Tibial nerve (tissue), 3 donors: ENCODE data around the gene FLRT2.

Experiments
- POLR2A ChIP-seq, 2 donors: fragments of 450-650 bp; IDR thresholded peaks; one replicate each; pipeline ENCODE4 v1.6.1; 2017; ENCODE audit warnings: antibody characterized with exemption in 2 of 2, mild to moderate bottlenecking in 2 of 2, moderate library complexity in 2 of 2
- TF ChIP-seq, protein P1 (sequence below), 5 experiments: fragments of 200-600 bp in 3 of 5; fragments of 450-650 bp in 2 of 5; sonication (generic) in 3 of 5; IDR thresholded peaks; one replicate each; pipeline ENCODE4 v1.5.1; 2016 to 2019; ENCODE audit warnings: antibody characterized with exemption in 5 of 5, mild to moderate bottlenecking in 3 of 5, moderate library complexity in 2 of 5

DNA sequence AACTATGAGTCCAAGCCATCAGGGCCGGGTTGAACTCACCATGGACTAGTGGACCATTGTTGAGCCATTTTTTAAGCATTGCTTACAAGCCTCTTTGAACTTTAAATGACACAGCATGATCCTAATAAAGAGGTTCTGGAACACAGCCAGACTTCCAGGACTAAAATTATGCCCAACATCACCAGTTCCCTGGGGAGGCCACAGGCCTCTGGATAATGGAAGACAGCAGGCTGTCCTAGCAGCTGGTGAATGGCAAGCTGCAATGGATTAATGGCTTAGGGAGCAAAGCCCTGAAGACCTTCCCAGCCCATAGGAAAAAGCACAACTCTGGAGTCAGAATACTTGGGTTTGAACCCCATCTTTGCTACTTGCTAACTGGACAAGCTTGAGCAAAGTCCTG lies 71.3 kb downstream of the FLRT2 start:
- TF ChIP-seq, protein P1, sequence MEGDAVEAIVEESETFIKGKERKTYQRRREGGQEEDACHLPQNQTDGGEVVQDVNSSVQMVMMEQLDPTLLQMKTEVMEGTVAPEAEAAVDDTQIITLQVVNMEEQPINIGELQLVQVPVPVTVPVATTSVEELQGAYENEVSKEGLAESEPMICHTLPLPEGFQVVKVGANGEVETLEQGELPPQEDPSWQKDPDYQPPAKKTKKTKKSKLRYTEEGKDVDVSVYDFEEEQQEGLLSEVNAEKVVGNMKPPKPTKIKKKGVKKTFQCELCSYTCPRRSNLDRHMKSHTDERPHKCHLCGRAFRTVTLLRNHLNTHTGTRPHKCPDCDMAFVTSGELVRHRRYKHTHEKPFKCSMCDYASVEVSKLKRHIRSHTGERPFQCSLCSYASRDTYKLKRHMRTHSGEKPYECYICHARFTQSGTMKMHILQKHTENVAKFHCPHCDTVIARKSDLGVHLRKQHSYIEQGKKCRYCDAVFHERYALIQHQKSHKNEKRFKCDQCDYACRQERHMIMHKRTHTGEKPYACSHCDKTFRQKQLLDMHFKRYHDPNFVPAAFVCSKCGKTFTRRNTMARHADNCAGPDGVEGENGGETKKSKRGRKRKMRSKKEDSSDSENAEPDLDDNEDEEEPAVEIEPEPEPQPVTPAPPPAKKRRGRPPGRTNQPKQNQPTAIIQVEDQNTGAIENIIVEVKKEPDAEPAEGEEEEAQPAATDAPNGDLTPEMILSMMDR (IDR thresholded peaks at IDR 0.05), result no peak
- TF ChIP-seq POLR2A (IDR thresholded peaks at IDR 0.05), result no peak
